Heart left ventricle (tissue), 16 donors: Measurements from ENCODE around the gene CALHM3. TPM values are rescaled to one million over a fixed set of nuclear protein-coding genes. Genes with fewer than 3 reads are reported as not detected.

Source experiments
- ATAC-seq, 4 donors: fragments of 200-7000 bp; cut with Tn5 transposase; one replicate each; pipeline ENCODE4 v1.9.1; 2020 to 2022; ENCODE audit warnings: moderate library complexity in 4 of 4, mild to moderate bottlenecking in 3 of 4, moderate number of reproducible peaks in 1 of 4
- DNase-seq, 5 donors: peaks; one replicate each; pipeline ENCODE4 v3.0.0-alpha.2; 2020
- H3K27ac ChIP-seq, 12 donors: fragments of 200-600 bp; sonication (generic) in 4 of 12; one replicate each; pipeline versions ENCODE4 v1.5.0 to v1.8.0; 2016 to 2022; ENCODE audit warnings: mild to moderate bottlenecking in 2 of 12
- H3K27me3 ChIP-seq, 9 donors: fragments of 200-600 bp; sonication (generic) in 2 of 9; one replicate each; pipeline versions ENCODE4 v1.5.1 to v1.8.0; 2016 to 2022; ENCODE audit warnings: mild to moderate bottlenecking in 3 of 9
- H3K36me3 ChIP-seq, 9 donors: fragments of 200-600 bp; sonication (generic) in 2 of 9; one replicate each; pipeline versions ENCODE4 v1.5.0 to v1.8.0; 2018 to 2022; ENCODE audit warnings: mild to moderate bottlenecking in 2 of 9
- H3K4me1 ChIP-seq, 12 donors: fragments of 200-600 bp; sonication (generic) in 4 of 12; one replicate each; pipeline versions ENCODE4 v1.5.0 to v1.8.0; 2016 to 2022; ENCODE audit warnings: mild to moderate bottlenecking in 3 of 12
- H3K4me3 ChIP-seq, 12 donors: fragments of 200-600 bp; sonication (generic) in 4 of 12; one replicate each; pipeline versions ENCODE4 v1.5.0 to v1.8.0; 2017 to 2022; ENCODE audit warnings: mild to moderate bottlenecking in 9 of 12, moderate library complexity in 4 of 12
- H3K9me3 ChIP-seq, 12 donors: fragments of 200-600 bp; sonication (generic) in 4 of 12; one replicate each; pipeline versions ENCODE4 v1.5.0 to v1.8.0; 2016 to 2022; ENCODE audit warnings: mild to moderate bottlenecking in 1 of 12
- POLR2A ChIP-seq, 2 donors: fragments of 450-650 bp; IDR thresholded peaks; one replicate each; pipeline ENCODE4 v1.6.1; 2017; ENCODE audit warnings: antibody characterized with exemption in 2 of 2, mild to moderate bottlenecking in 2 of 2, moderate library complexity in 2 of 2
- WGBS, 4 donors: extraction: QIAGEN DNeasy Blood & Tissue Kit in 2 of 4; methylation state at CpG; one replicate each; pipeline versions ENCODE4 v1.1.5 to v1.1.7; 2013 to 2018; 5-methylcytosine and 5-hydroxymethylcytosine counted together
- intact Hi-C, 10 donors: fragments of 100-400 bp; cut with DNase I; formaldehyde crosslinking; loops; one replicate each; pipeline versions ENCODE4 v1.11.1 to v1.14.2; 2022
- polyA plus RNA-seq, 2 donors: library from polyadenylated mRNA; stranded (reverse); fragments of 200-250 nt; gene quantifications; one replicate each; pipeline ENCODE4 v1.2.3, GENCODE V29; 2013
- total RNA-seq, 9 donors: library from RNA; depleted of rRNA in 2 of 9; stranded (reverse); fragments of >200 nt in 2 of 9; fragmentation: NEBNext Ultra II Directional in 3 of 9; extraction: Animal tissue kit (Norgen Biotek cat#: 25700) in 3 of 9; gene quantifications; one replicate each; pipeline versions ENCODE4 v1.1.0 to v1.2.4, GENCODE V29; 2016 to 2023
- TF ChIP-seq, protein P1 (sequence below), 12 donors: fragments of 200-600 bp; sonication (generic) in 4 of 12; IDR thresholded peaks; one replicate each; pipeline versions ENCODE4 v1.5.0 to v1.8.0; 2018 to 2022; ENCODE audit warnings: antibody characterized with exemption in 12 of 12, mild to moderate bottlenecking in 5 of 12
- donor health status: ischemic (EF 13 %, LVEDD 7.1; RV severe dilation, severe dysfunction).
- donor health status: healthy with polysubstance abuse.
- donor health status: DM: no; HTN: yes; CAD: no.
- donor health status: DM: no; HTN: no; CAD: no.
- donor health status: ischemic (EF 25% LVEDD 6.9; RV normal size, moderate dysfunction).
- donor health status: ischemic (EF 25% LVEDD 5.7; RV mildly dilated, moderate dysfunction).
- donor health status: healthy.
- donor health status: DM: yes; HTN: yes; CAD: no.
- donor health status: ischemic (EF 35%, LVEDD 5.7; RV mildly dilated, moderate dysfunction).
- donor health status: nonischemic (EF 11% LVEDD 7.7; RV severe dilation, severe dysfunction).
- donor health status: DM: yes; HTN: yes; CAD: no.
- donor health status: PGD.
- donor health status: ischemic (EF 29% LVEDD 5.4; RV normal size, mild dysfunction).
- donor health status: nonischemic (EF 23%, LVEDD 6.1; RV moderate dilation, normal function).

CALHM3 gene
- total and polyA plus RNA-seq, 11 donors, result not detected

DNA sequence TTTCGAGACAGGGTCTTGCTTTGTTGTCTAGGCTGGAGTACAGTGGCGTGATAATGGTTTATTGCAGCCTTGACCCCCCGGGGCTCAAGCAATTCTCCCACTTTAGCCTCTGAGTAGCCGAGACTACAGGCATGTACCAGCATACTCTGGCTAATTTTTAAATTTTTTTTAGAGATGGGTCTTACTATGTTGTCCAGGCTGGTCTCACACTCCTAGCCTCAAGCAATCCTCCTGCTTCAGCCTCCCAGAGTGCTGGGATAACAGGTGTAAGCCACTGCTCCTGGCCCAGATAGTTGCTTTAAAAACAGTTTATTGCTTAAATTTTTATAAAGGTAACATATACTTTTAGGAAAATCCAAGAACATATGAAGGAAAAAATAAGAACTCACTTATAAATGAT lies 40.8 kb upstream of the CALHM3 start:
- intact Hi-C loops, result no loop called here
- Histone ChIP-seq H3K4me3 (no peak overlapping the region), H3K36me3 (no peaks in the 10 kb centered on the region), H3K9me3 (peaks cover 0 to 11% (median 0%) of the 10 kb centered on the region in 12 donors), H3K27ac (no peak overlapping the region), H3K27me3 (no peaks in the 10 kb centered on the region), H3K4me1 (peaks cover 0 to 11% (median 2%) of the 10 kb centered on the region in 12 donors)
- 83 to 94% (median 86%) methylated on average over 4 of the region's 4 CpGs for WGBS, 4 donors
- no peak for ATAC-seq
- no peak for TF ChIP-seq POLR2A (IDR thresholded peaks at IDR 0.05)
- TF ChIP-seq, protein P1, sequence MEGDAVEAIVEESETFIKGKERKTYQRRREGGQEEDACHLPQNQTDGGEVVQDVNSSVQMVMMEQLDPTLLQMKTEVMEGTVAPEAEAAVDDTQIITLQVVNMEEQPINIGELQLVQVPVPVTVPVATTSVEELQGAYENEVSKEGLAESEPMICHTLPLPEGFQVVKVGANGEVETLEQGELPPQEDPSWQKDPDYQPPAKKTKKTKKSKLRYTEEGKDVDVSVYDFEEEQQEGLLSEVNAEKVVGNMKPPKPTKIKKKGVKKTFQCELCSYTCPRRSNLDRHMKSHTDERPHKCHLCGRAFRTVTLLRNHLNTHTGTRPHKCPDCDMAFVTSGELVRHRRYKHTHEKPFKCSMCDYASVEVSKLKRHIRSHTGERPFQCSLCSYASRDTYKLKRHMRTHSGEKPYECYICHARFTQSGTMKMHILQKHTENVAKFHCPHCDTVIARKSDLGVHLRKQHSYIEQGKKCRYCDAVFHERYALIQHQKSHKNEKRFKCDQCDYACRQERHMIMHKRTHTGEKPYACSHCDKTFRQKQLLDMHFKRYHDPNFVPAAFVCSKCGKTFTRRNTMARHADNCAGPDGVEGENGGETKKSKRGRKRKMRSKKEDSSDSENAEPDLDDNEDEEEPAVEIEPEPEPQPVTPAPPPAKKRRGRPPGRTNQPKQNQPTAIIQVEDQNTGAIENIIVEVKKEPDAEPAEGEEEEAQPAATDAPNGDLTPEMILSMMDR (IDR thresholded peaks at IDR 0.05), result no peak
- no peak for DNase-seq

DNA sequence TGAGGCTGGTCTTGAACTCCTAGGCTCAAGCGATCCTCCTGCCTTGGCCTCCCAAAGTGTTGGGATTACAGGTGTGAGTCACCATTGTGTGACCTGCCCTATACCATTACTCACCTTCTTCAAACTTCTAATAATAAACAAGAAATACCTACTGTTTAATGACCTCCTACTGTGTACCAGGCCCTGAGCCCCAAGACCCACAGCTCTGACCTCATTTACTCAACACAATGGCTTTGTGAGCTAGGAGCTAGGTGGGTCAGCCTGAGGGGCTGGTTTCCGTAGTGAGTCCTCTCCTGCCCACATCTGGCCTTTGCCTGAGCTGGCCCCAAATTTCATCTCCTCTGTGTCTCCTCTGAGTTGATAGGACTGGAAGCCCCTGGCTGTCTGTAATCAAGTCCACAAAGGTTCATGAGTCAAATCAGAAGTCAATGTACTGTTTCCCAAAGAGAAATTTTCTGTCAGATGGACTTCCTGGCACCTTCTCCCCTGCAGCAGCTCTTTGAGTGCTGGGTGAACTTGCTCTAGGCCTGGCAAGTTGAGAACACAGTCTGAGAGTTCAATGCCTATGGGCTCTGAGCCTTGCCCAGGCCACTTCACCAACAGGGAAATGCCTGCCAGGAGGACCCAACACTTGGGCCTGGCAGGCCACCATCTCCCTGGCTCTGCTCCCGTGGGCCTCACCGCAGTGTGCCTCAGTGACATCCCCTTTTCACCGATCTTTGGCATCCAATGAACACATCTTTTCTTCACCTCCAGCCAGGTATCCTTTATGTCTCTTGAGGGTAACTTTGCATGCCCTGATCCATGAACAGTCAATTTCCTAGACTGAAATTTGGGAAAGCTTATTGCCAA lies 38.4 kb upstream of the CALHM3 start:
- Histone ChIP-seq H3K36me3 (no peaks in the 10 kb centered on the region), H3K4me3 (no peak overlapping the region), H3K9me3 (no peaks in the 10 kb centered on the region), H3K27ac (no peak overlapping the region), H3K27me3 (no peaks in the 10 kb centered on the region), H3K4me1 (peaks cover 0 to 13% (median 2%) of the 10 kb centered on the region in 12 donors)
- TF ChIP-seq, protein P1 (IDR thresholded peaks at IDR 0.05), result no peak
- no peak for TF ChIP-seq POLR2A (IDR thresholded peaks at IDR 0.05)
- no peak for DNase-seq
- intact Hi-C loops, result no loop called here
- WGBS, 4 donors, result 93 to 100% (median 98%) methylated on average over 5 of the region's 5 CpGs
- no peak for ATAC-seq

DNA sequence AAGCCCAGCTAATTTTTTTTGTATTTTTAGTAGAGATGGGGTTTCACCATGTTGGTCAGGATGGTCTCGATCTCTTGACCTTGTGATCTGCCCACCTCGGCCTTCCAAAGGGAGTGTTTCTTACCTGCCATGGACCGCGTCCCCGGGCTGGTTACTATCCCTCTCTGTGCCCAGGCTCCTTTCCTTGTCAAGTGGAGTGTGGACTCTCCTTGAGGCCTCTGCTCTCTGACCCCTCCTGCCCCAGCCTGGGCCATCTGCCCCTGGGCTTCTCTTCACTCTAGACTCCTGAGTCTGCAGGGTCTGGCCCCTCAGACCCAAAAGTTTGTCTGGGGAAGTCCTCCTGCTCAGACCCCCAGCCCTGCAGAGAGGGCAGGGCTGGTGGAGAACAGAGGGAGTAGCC lies 35.2 kb upstream of the CALHM3 start:
- peaks cover 0 to 13% (median 2%) of the 10 kb centered on the region in 12 donors for H3K4me1 ChIP-seq
- DNase-seq (no peak), ATAC-seq (no peak)
- no peak overlapping the region for H3K27ac ChIP-seq
- H3K27me3 ChIP-seq, result no peaks in the 10 kb centered on the region
- no peak for TF ChIP-seq POLR2A (IDR thresholded peaks at IDR 0.05)
- TF ChIP-seq, protein P1 (IDR thresholded peaks at IDR 0.05), result no peak
- no peaks in the 10 kb centered on the region for H3K9me3 ChIP-seq
- WGBS, 4 donors, result 95 to 99% (median 96%) methylated on average over 5 of the region's 5 CpGs
- H3K4me3 ChIP-seq, result no peak overlapping the region
- H3K36me3 ChIP-seq, result no peaks in the 10 kb centered on the region
- intact Hi-C loops, result no loop called here

DNA sequence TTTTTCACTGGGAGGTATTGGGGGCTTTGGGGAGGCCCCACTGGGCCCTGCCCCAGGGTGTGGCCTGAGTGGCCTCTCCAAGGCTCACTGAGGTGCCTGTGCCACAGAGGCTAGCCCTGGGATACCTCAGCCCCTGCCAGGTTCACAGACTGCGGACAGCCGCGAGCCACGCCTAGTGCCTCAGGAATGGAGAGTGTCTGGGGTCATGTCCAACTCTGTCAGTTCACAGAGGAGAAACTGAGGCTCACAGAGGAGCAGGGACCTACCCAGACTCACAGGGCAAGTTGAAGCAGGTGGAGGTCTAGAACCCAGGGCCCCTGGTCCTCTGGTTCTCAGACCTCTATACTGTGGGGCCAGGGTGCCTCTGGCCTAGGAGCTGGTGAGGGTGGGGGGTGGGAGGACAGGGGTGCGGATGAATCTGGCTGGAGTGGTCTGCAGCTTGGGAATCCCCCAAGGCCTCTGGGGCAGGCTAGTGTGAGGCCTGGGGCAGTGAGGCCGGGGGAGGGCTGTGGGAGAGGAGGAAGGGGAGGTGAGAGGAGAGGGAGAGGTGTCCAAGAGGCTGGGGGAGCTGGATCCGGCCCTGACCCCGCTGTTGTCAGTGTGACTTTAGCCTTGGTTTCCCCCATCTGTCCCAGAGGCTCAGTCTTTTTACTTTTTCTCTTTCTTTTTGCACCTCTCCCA lies 34.5 kb upstream of the CALHM3 start:
- DNase-seq (no peak), ATAC-seq (no peak)
- 94 to 99% (median 96%) methylated on average over 4 to 8 of the region's 8 CpGs for WGBS, 4 donors
- no peak overlapping the region for H3K4me3 ChIP-seq
- intact Hi-C loops, result no loop called here
- peaks cover 0 to 13% (median 2%) of the 10 kb centered on the region in 12 donors for H3K4me1 ChIP-seq
- H3K27ac ChIP-seq, result no peak overlapping the region
- no peaks in the 10 kb centered on the region for H3K27me3 ChIP-seq
- no peaks in the 10 kb centered on the region for H3K9me3 ChIP-seq
- TF ChIP-seq, protein P1 (IDR thresholded peaks at IDR 0.05), result no peak
- no peak for TF ChIP-seq POLR2A (IDR thresholded peaks at IDR 0.05)
- no peaks in the 10 kb centered on the region for H3K36me3 ChIP-seq
